Upper lobe of left lung (tissue), 4 donors: ENCODE data around the gene PGS1.

Experiments used
- CTCF ChIP-seq, 6 experiments: fragments of 450-650 bp in 4 of 6; fragments of 200-600 bp in 2 of 6; sonication (generic) in 2 of 6; IDR thresholded peaks; one replicate each; pipeline ENCODE4 v1.5.1; 2016 to 2019; ENCODE audit warnings: antibody characterized with exemption in 6 of 6
- EP300 ChIP-seq, 4 donors: sonication (generic); formaldehyde crosslinking; IDR thresholded peaks; one replicate each; pipeline ENCODE4 v1.5.1; 2017; ENCODE audit warnings: antibody characterized with exemption in 4 of 4, control low read depth in 2 of 4
- POLR2A ChIP-seq, 4 donors: fragments of 450-650 bp; IDR thresholded peaks; one replicate each; pipeline ENCODE4 v1.5.1; 2016 to 2017; ENCODE audit warnings: antibody characterized with exemption in 4 of 4, mild to moderate bottlenecking in 2 of 4
- POLR2AphosphoS5 ChIP-seq, 2 donors: sonication (generic); formaldehyde crosslinking; IDR thresholded peaks; one replicate each; pipeline ENCODE4 v1.5.1; 2017; ENCODE audit warnings: antibody characterized with exemption in 2 of 2

GRCh38 chr17:78399028-78399692 lies 20.7 kb downstream of the PGS1 start:
- TF ChIP-seq CTCF (IDR thresholded peaks at IDR 0.05): no peak
- no peak for TF ChIP-seq POLR2AphosphoS5 (IDR thresholded peaks at IDR 0.05)
- TF ChIP-seq POLR2A (IDR thresholded peaks at IDR 0.05): no peak
- no peak for TF ChIP-seq EP300 (IDR thresholded peaks at IDR 0.05)
